K562 (cell line): ENCODE results near the gene COA5. TPM values are rescaled to one million over a fixed set of nuclear protein-coding genes. Genes with fewer than 3 reads are reported as not detected.

ENCODE experiments used
- ELF2 ChIP-seq: fragments of 250-450 bp; sonication (Bioruptor Pico); IDR thresholded peaks from 2 replicates; pipeline ENCODE4 v1.5.0; 2021; ENCODE audit warnings: mild to moderate bottlenecking
- EWSR1 ChIP-seq: fragments of 450-650 bp; IDR thresholded peaks from 2 replicates; pipeline ENCODE4 v1.6.1; 2018; ENCODE audit warnings: borderline replicate concordance, mild to moderate bottlenecking, low read depth, moderate library complexity; ENCODE audit not compliant: partially characterized antibody
- FOXM1 ChIP-seq, 2 experiments: fragments of 450-650 bp in 1 of 2; sonication (generic) in 1 of 2; formaldehyde crosslinking in 1 of 2; IDR thresholded peaks; 2 replicates each; pipeline versions ENCODE4 v1.6.1 to v1.9.0; 2017 to 2022; ENCODE audit warnings: low read depth in 2 of 2, mild to moderate bottlenecking in 2 of 2, missing genetic modification reagents in 1 of 2, moderate library complexity in 1 of 2
- KDM5B ChIP-seq: fragments of 200-600 bp; sonication (generic); IDR thresholded peaks from 2 replicates; pipeline ENCODE4 v1.6.1; 2012; ENCODE audit warnings: low read depth, mild to moderate bottlenecking, moderate library complexity, low read length, control low read depth, inconsistent platforms; ENCODE audit not compliant: insufficient replicate concordance
- MAFK ChIP-seq: IDR thresholded peaks from 2 replicates; pipeline ENCODE4 v1.6.1; 2011; ENCODE audit warnings: low read length, improper control_type of control experiment
- POLR2H ChIP-seq: IDR thresholded peaks from 2 replicates; pipeline ENCODE4 v1.6.1; 2016; ENCODE audit warnings: missing genetic modification characterization, low read depth, mild to moderate bottlenecking, control low read depth, missing compliant biosample characterization, moderate library complexity
- RB1 ChIP-seq: fragments of 450-650 bp; IDR thresholded peaks from 2 replicates; pipeline ENCODE4 v1.6.1; 2017; ENCODE audit warnings: low read depth, mild to moderate bottlenecking
- SMAD1 ChIP-seq: fragments of 150-350 bp; IDR thresholded peaks from 2 replicates; pipeline ENCODE4 v1.6.1; 2014; ENCODE audit warnings: low read length, low read depth; ENCODE audit not compliant: partially characterized antibody
- TAF1 ChIP-seq: IDR thresholded peaks from 2 replicates; pipeline ENCODE4 v1.6.1; 2011; ENCODE audit warnings: mild to moderate bottlenecking, low read length, moderate library complexity; ENCODE audit not compliant: insufficient read depth, control insufficient read depth, severe bottlenecking; ENCODE audit errors: extremely low read depth
- TRIM24 ChIP-seq, 2 experiments: fragments of 450-650 bp; IDR thresholded peaks; 2 replicates each; pipeline ENCODE4 v1.6.1; 2016
- polyA plus RNA-seq, 8 experiments: library from polyadenylated mRNA; depleted of rRNA in 4 of 8; stranded (reverse) in 5 of 8; unstranded in 3 of 8; fragments of >200 nt; fragmentation: Nextera tagmentation in 2 of 8; fragmentation: Illumina TruSeq in 1 of 8; extraction: Ambion mirVana in 2 of 8; extraction: Trizol in 1 of 8; gene quantifications; 2 replicates each; pipeline versions ENCODE4 v1.2.1 to v1.2.3, GENCODE V29; 2011 to 2014; ENCODE audit warnings: inconsistent platforms in 1 of 8, missing spikeins in 1 of 8
- total RNA-seq, 7 experiments: library from RNA; depleted of rRNA in 6 of 7; stranded (reverse); fragments of >200 nt in 6 of 7; fragmentation: Illumina TruSeq in 2 of 7; extraction: Trizol in 2 of 7; gene quantifications; 2 replicates each; pipeline versions ENCODE4 v1.2.1 to v1.2.3, GENCODE V29; 2011 to 2021; ENCODE audit warnings: low replicate concordance in 1 of 7
- TF ChIP-seq, protein P1 (sequence below): sonication (generic); formaldehyde crosslinking; IDR thresholded peaks from 2 replicates; pipeline ENCODE4 v1.4.0; 2020; ENCODE audit warnings: mild to moderate bottlenecking, missing genetic modification reagents
- TF ChIP-seq, protein P2 (sequence below): fragments of 450-650 bp; IDR thresholded peaks from 2 replicates; pipeline ENCODE4 v1.6.1; 2014; ENCODE audit warnings: low read depth, mild to moderate bottlenecking, moderate library complexity, borderline replicate concordance
- TF ChIP-seq, protein P3 (sequence below), 2 experiments: fragments of 200-800 bp in 1 of 2; sonication (Bioruptor generic) in 1 of 2; sonication (generic) in 1 of 2; formaldehyde crosslinking in 1 of 2; IDR thresholded peaks in 1 of 2; conservative IDR thresholded peaks in 1 of 2; 2 replicates each; pipeline versions ENCODE4 v1.5.0 to v1.6.1; 2016 to 2020; ENCODE audit warnings: missing compliant biosample characterization in 1 of 2, missing genetic modification characterization in 1 of 2, missing genetic modification reagents in 1 of 2
- TF ChIP-seq, protein P4 (sequence below): sonication (generic); formaldehyde crosslinking; IDR thresholded peaks from 2 replicates; pipeline ENCODE4 v1.8.0; 2022; ENCODE audit warnings: missing genetic modification reagents, mild to moderate bottlenecking, moderate library complexity, borderline replicate concordance
- TF ChIP-seq, protein P5 (sequence below): fragments of 250-450 bp; sonication (Bioruptor Pico); IDR thresholded peaks from 2 replicates; pipeline ENCODE4 v1.5.0; 2020; ENCODE audit warnings: mild to moderate bottlenecking

The COA5 gene
- total and polyA plus RNA-seq, 9 of the 15 experiments (the other 6 are each of a cell fraction or from before 2014, with no cell fraction given): 17.9 to 77.6 (median 33.4) TPM

DNA sequence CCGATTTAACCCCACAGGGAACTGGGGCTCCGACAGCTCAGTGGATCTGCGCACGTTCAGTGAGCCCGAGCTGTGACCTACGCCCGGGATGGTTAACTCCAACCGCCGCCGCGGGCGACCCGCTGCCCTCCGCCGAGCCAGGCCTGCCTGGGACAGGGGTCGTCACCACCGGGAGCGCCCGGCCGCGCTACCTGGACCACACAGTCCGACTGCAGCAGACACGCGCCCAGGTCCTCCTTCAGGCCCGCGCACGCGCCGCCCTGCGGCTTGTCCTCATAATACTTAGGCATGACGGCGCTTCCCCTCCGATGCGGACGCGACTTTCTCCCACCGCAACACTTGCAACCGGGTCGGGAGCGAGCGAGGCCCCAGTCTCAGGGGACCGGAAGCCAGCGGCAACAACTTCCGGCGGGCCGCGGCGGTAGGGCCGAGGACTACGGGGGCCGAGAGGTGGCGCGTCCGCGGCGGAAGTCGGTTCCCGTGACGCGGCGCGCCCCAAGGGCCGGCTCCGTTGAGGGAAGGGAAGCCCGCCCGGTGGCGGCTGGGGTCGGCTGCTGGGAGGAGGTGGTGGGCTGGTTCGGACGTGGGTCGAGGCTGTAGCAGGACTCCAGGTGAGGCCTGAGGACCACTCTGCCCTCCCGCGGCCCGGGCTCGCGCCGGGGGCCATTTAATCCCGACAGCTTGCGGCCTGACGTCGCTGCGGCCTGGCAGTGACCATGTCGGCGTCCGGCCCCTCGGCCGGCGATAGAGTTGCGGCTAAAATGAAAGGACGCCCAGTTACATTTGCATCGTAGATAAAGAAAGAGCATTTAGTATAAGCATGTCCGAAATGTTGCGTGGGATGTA is at the start of gene COA5, which contains the start of gene UNC50 (continued):
- TF ChIP-seq, protein P1, sequence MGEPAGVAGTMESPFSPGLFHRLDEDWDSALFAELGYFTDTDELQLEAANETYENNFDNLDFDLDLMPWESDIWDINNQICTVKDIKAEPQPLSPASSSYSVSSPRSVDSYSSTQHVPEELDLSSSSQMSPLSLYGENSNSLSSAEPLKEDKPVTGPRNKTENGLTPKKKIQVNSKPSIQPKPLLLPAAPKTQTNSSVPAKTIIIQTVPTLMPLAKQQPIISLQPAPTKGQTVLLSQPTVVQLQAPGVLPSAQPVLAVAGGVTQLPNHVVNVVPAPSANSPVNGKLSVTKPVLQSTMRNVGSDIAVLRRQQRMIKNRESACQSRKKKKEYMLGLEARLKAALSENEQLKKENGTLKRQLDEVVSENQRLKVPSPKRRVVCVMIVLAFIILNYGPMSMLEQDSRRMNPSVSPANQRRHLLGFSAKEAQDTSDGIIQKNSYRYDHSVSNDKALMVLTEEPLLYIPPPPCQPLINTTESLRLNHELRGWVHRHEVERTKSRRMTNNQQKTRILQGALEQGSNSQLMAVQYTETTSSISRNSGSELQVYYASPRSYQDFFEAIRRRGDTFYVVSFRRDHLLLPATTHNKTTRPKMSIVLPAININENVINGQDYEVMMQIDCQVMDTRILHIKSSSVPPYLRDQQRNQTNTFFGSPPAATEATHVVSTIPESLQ: no peak
- TF ChIP-seq, protein P2, sequence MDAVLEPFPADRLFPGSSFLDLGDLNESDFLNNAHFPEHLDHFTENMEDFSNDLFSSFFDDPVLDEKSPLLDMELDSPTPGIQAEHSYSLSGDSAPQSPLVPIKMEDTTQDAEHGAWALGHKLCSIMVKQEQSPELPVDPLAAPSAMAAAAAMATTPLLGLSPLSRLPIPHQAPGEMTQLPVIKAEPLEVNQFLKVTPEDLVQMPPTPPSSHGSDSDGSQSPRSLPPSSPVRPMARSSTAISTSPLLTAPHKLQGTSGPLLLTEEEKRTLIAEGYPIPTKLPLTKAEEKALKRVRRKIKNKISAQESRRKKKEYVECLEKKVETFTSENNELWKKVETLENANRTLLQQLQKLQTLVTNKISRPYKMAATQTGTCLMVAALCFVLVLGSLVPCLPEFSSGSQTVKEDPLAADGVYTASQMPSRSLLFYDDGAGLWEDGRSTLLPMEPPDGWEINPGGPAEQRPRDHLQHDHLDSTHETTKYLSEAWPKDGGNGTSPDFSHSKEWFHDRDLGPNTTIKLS: peak; percentile 89
- TF ChIP-seq POLR2H (tag) (peak; percentile 73), TRIM24 (IDR thresholded peaks at IDR 0.05) (peak in 1 of 2 experiments; percentile 86; a peak in 2 of 4 replicates), FOXM1 (IDR thresholded peaks at IDR 0.05; ENCODE audit: low read depth) (no peak), FOXM1 (CRISPR knock-in tag; IDR thresholded peaks at IDR 0.05; ENCODE audit: low read depth) (peak; percentile 70), KDM5B (peak; percentile 93), MAFK (no peak), ELF2 (CRISPR knock-in tag) (0 out of 2 replicates have a peak, but pooled peaks have one; percentile 62), RB1 (peak; percentile 70), SMAD1 (peak; percentile 12), EWSR1 (no peak), TAF1 (peak; percentile 95)
- TF ChIP-seq, protein P3, sequence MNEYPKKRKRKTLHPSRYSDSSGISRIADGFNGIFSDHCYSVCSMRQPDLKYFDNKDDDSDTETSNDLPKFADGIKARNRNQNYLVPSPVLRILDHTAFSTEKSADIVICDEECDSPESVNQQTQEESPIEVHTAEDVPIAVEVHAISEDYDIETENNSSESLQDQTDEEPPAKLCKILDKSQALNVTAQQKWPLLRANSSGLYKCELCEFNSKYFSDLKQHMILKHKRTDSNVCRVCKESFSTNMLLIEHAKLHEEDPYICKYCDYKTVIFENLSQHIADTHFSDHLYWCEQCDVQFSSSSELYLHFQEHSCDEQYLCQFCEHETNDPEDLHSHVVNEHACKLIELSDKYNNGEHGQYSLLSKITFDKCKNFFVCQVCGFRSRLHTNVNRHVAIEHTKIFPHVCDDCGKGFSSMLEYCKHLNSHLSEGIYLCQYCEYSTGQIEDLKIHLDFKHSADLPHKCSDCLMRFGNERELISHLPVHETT (CRISPR knock-in tag; conservative IDR thresholded peaks at IDR 0.05 in 1 of 2, IDR thresholded peaks at IDR 0.05 in 1 of 2): peak in 1 of 2 experiments; percentile 90; a peak in 2 of 4 replicates
- TF ChIP-seq, protein P4, sequence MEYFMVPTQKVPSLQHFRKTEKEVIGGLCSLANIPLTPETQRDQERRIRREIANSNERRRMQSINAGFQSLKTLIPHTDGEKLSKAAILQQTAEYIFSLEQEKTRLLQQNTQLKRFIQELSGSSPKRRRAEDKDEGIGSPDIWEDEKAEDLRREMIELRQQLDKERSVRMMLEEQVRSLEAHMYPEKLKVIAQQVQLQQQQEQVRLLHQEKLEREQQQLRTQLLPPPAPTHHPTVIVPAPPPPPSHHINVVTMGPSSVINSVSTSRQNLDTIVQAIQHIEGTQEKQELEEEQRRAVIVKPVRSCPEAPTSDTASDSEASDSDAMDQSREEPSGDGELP (CRISPR knock-in tag): peak; percentile 78
- TF ChIP-seq, protein P5, sequence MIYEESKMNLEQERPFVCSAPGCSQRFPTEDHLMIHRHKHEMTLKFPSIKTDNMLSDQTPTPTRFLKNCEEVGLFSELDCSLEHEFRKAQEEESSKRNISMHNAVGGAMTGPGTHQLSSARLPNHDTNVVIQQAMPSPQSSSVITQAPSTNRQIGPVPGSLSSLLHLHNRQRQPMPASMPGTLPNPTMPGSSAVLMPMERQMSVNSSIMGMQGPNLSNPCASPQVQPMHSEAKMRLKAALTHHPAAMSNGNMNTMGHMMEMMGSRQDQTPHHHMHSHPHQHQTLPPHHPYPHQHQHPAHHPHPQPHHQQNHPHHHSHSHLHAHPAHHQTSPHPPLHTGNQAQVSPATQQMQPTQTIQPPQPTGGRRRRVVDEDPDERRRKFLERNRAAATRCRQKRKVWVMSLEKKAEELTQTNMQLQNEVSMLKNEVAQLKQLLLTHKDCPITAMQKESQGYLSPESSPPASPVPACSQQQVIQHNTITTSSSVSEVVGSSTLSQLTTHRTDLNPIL: no peak
